Measurements from ENCODE around the gene TPD52L2. TPM values are rescaled to one million over a fixed set of nuclear protein-coding genes. Genes with fewer than 3 reads are reported as not detected.

The TPD52L2 gene
- total and polyA plus RNA-seq, 2 donors (not counting 1 experiment from before 2014, with no cell fraction given) = 39.9 to 41.3 TPM

DNA sequence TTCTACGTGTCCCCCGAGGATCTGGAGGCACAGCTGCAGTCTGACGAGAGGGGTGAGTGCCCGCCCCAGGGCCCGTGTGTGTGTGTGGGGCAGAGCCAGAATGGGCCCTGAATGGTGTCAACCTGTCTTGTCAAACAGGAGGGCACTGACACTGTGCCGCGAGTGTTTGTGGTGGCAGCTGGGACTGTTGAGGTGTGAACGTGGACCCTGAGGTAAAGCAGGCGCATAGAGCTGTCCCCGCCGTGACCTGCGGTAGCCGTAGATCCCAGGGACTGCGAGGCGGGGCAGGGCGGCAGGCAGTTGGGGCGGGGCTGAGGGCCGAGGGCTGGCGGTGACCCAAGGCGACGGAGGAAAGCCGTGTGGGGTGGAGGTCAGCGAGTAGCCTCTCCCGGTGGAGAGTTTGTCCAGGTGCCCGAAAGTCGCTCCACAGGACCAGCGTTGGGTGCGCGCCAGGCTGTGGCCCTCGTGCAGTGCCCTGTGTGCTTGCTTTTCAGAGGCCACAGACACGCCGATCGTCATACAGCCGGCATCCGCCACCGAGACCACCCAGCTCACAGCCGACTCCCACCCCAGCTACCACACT lies 66.0 kb downstream of the TPD52L2 start:
- H3K4me1 ChIP-seq (ENCODE audit: control insufficient read depth in 2 of 2, insufficient read depth in 2 of 2, low read length in 2 of 2) = no peaks in the 10 kb centered on the region
- no peaks in the 10 kb centered on the region for H3K27me3 Mint-ChIP-seq
- no peaks in the 10 kb centered on the region for H3K9me3 ChIP-seq (ENCODE audit: control extremely low read depth in 1 of 3, control insufficient read depth in 2 of 3, insufficient read depth in 1 of 3, low read length in 2 of 3)
- ATAC-seq (ENCODE audit: low read depth) = no peak
- no peak overlapping the region for H3K4me3 ChIP-seq (ENCODE audit: control extremely low read depth in 1 of 5, extremely low read depth in 1 of 5, insufficient read depth in 1 of 5, low read depth in 2 of 5, low read length in 4 of 5)
- TF ChIP-seq EZH2 (IDR thresholded peaks at IDR 0.05; ENCODE audit: borderline replicate concordance, insufficient read depth, low read depth, low read length, poor library complexity, severe bottlenecking) = no peak
- TF ChIP-seq, protein P1, sequence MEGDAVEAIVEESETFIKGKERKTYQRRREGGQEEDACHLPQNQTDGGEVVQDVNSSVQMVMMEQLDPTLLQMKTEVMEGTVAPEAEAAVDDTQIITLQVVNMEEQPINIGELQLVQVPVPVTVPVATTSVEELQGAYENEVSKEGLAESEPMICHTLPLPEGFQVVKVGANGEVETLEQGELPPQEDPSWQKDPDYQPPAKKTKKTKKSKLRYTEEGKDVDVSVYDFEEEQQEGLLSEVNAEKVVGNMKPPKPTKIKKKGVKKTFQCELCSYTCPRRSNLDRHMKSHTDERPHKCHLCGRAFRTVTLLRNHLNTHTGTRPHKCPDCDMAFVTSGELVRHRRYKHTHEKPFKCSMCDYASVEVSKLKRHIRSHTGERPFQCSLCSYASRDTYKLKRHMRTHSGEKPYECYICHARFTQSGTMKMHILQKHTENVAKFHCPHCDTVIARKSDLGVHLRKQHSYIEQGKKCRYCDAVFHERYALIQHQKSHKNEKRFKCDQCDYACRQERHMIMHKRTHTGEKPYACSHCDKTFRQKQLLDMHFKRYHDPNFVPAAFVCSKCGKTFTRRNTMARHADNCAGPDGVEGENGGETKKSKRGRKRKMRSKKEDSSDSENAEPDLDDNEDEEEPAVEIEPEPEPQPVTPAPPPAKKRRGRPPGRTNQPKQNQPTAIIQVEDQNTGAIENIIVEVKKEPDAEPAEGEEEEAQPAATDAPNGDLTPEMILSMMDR (IDR thresholded peaks at IDR 0.05) = no peak
- no peak overlapping the region for H3K4me3 Mint-ChIP-seq
- no peak overlapping the region for H3K4me2 ChIP-seq (replicated peaks; ENCODE audit: low read depth, low read length, poor library complexity, severe bottlenecking)
- H3K9ac ChIP-seq (ENCODE audit: low read length) = no peak overlapping the region
- H3K4me1 Mint-ChIP-seq = no peaks in the 10 kb centered on the region
- H3K27ac ChIP-seq (ENCODE audit: low read length in 2 of 2) = no peak overlapping the region
- peaks cover 0 to 70% of the 10 kb centered on the region in 2 experiments for H3K36me3 ChIP-seq (replicated peaks in 1 of 2; ENCODE audit: control extremely low read depth in 1 of 2, control insufficient read depth in 1 of 2, extremely low read depth in 1 of 2, insufficient read depth in 2 of 2, low read length in 1 of 2)
- peaks cover 81% of the 10 kb centered on the region for H4K20me1 ChIP-seq (ENCODE audit: control insufficient read depth, insufficient read depth, low read length, poor library complexity, severe bottlenecking)
- H3K9me3 Mint-ChIP-seq (ENCODE audit: insufficient read depth) = no peaks in the 10 kb centered on the region
- 97% methylated on average over 36 of the region's 37 CpGs for WGBS (ENCODE audit: insufficient coverage)
- H2AFZ ChIP-seq (ENCODE audit: insufficient read depth, low read depth, low read length, poor library complexity, severe bottlenecking) = no peak overlapping the region
- DNase-seq = no peak
- intact Hi-C loops (cut with micrococcal nuclease) = no loop called here
- peaks cover 75% of the 10 kb centered on the region for H3K79me2 ChIP-seq (ENCODE audit: control insufficient read depth, insufficient read depth, low read length)
- POLR2A ChIA-PET = no interaction called here
- H3K27me3 ChIP-seq (replicated peaks in 1 of 4; ENCODE audit: control extremely low read depth in 1 of 4, control insufficient read depth in 3 of 4, insufficient read depth in 4 of 4, low read length in 3 of 4) = no peaks in the 10 kb centered on the region
- H3K27ac Mint-ChIP-seq = no peak overlapping the region
- CTCF ChIA-PET = no interaction called here

DNA sequence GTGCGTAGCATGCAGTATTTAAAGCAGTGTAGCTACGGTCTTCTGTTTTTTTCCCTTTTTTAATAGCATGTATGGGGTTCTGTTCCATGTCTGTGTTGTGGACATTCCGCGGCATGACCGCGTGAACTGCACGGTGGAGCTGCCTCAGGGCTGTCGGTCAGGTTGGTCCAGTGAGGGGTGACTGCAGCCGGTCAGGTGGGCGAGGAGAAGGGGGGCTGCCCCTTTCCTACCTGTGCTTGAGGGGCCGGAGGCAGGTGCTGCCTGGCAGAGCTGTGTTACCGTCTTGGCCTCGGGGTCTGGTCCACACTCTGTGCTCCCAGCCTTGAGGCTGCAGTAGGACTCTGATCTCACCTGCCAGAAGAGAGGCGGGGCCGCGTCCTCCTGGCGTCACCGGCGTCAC lies 66.7 kb downstream of the TPD52L2 start:
- Mint-ChIP-seq H3K4me3 (no peak overlapping the region), H3K9me3 (ENCODE audit: insufficient read depth) (no peaks in the 10 kb centered on the region), H3K27ac (no peak overlapping the region), H3K27me3 (no peaks in the 10 kb centered on the region), H3K4me1 (no peaks in the 10 kb centered on the region)
- Histone ChIP-seq H3K9ac (ENCODE audit: low read length) (no peak overlapping the region), H3K4me1 (ENCODE audit: control insufficient read depth in 2 of 2, insufficient read depth in 2 of 2, low read length in 2 of 2) (no peaks in the 10 kb centered on the region), H3K4me2 (replicated peaks; ENCODE audit: low read depth, low read length, poor library complexity, severe bottlenecking) (no peak overlapping the region), H3K79me2 (ENCODE audit: control insufficient read depth, insufficient read depth, low read length) (peaks cover 72% of the 10 kb centered on the region), H3K27ac (ENCODE audit: low read length in 2 of 2) (no peak overlapping the region), H2AFZ (ENCODE audit: insufficient read depth, low read depth, low read length, poor library complexity, severe bottlenecking) (no peak overlapping the region), H4K20me1 (ENCODE audit: control insufficient read depth, insufficient read depth, low read length, poor library complexity, severe bottlenecking) (peaks cover 79% of the 10 kb centered on the region), H3K4me3 (ENCODE audit: control extremely low read depth in 1 of 5, extremely low read depth in 1 of 5, insufficient read depth in 1 of 5, low read depth in 2 of 5, low read length in 4 of 5) (no peak overlapping the region), H3K27me3 (replicated peaks in 1 of 4; ENCODE audit: control extremely low read depth in 1 of 4, control insufficient read depth in 3 of 4, insufficient read depth in 4 of 4, low read length in 3 of 4) (no peaks in the 10 kb centered on the region), H3K36me3 (replicated peaks in 1 of 2; ENCODE audit: control extremely low read depth in 1 of 2, control insufficient read depth in 1 of 2, extremely low read depth in 1 of 2, insufficient read depth in 2 of 2, low read length in 1 of 2) (peaks cover 3 to 71% of the 10 kb centered on the region in 2 experiments), H3K9me3 (ENCODE audit: control extremely low read depth in 1 of 3, control insufficient read depth in 2 of 3, insufficient read depth in 1 of 3, low read length in 2 of 3) (no peaks in the 10 kb centered on the region)
- 98% methylated on average over 18 of the region's 19 CpGs for WGBS (ENCODE audit: insufficient coverage)
- ChIA-PET CTCF (no interaction called here), POLR2A (no interaction called here)
- no peak for TF ChIP-seq EZH2 (IDR thresholded peaks at IDR 0.05; ENCODE audit: borderline replicate concordance, insufficient read depth, low read depth, low read length, poor library complexity, severe bottlenecking)
- TF ChIP-seq, protein P1 (IDR thresholded peaks at IDR 0.05) = no peak
- intact Hi-C loops (cut with micrococcal nuclease) = no loop called here
- ATAC-seq (ENCODE audit: low read depth) = no peak
- DNase-seq = no peak
